Endothelial cell of umbilical vein (primary cell): ENCODE measurements around the gene FBXL19. TPM values are rescaled to one million over a fixed set of nuclear protein-coding genes. Genes with fewer than 3 reads are reported as not detected.

Source experiments
- BruUV-seq: library from RNA; stranded (reverse); fragments of 400-500 nt; replicated peaks from 2 replicates; lab custom pipeline; 2021; lab: Mats Ljungman, UMichigan
- CTCF ChIA-PET: fragments of 300-600, 350-600 bp; sonication (Branson Sonifier 250); formaldehyde crosslinking; loops from one replicate; lab custom pipeline; 2021; ENCODE audit warnings: antibody characterized with exemption, inconsistent platforms; lab: Charles Lee
- POLR2A ChIA-PET: fragments of 300-600, 350-600 bp; sonication (Branson Sonifier 250); formaldehyde crosslinking; loops from one replicate; lab custom pipeline; 2021; ENCODE audit warnings: antibody characterized with exemption, inconsistent platforms; lab: Charles Lee
- DNase-seq: peaks from one replicate; pipeline ENCODE4 v3.0.0-alpha.2; 2011; ENCODE audit warnings: low read depth, low spot score
- FAIRE-seq: peaks from 2 replicates; lab custom pipeline; 2011; peaks lifted over from hg19 to GRCh38; lab: Jason Lieb, UNC
- H2AFZ ChIP-seq: 2 replicates; pipeline ENCODE4 v1.6.0; 2012; ENCODE audit warnings: low read depth, low read length, control low read depth, inconsistent platforms
- H3K27ac ChIP-seq: 2 replicates; pipeline ENCODE4 v1.5.1; 2011; ENCODE audit warnings: low read depth, mild to moderate bottlenecking, control low read depth, low read length, moderate library complexity; ENCODE audit not compliant: insufficient read depth
- H3K27me3 ChIP-seq, 2 experiments: 2 replicates each; pipeline versions ENCODE4 v1.6.0 to v1.6.1; 2011; ENCODE audit warnings: low read length in 2 of 2, mixed read lengths in 1 of 2; ENCODE audit not compliant: control insufficient read depth in 2 of 2, insufficient read depth in 2 of 2
- H3K36me3 ChIP-seq, 2 experiments: 2 replicates in 1 of 2; 3 replicates in 1 of 2; pipeline ENCODE4 v1.5.1; 2011; ENCODE audit warnings: low read length in 2 of 2, mild to moderate bottlenecking in 1 of 2, moderate library complexity in 1 of 2; ENCODE audit not compliant: control insufficient read depth in 2 of 2, insufficient read depth in 2 of 2; ENCODE audit errors: extremely low read depth in 1 of 2
- H3K4me1 ChIP-seq: 3 replicates; pipeline ENCODE4 v1.5.1; 2011; ENCODE audit warnings: mild to moderate bottlenecking, low read length; ENCODE audit not compliant: control insufficient read depth, insufficient read depth; ENCODE audit errors: extremely low read depth
- H3K4me2 ChIP-seq: 2 replicates; pipeline ENCODE4 v1.6.1; 2011; ENCODE audit warnings: low read length, control low read depth, mixed read lengths; ENCODE audit not compliant: insufficient read depth
- H3K4me3 ChIP-seq, 3 experiments: fragments of 200-600 bp in 1 of 3; sonication (generic), shearing (Covaris generic) in 1 of 3; replicated peaks in 1 of 3; 2 replicates each; pipeline ENCODE4 v1.5.1; 2011 to 2016; ENCODE audit warnings: control low read depth in 3 of 3, low read length in 3 of 3, mild to moderate bottlenecking in 2 of 3, inconsistent platforms in 1 of 3, low read depth in 1 of 3, moderate library complexity in 1 of 3; ENCODE audit not compliant: insufficient read depth in 1 of 3
- H3K79me2 ChIP-seq: 2 replicates; pipeline ENCODE4 v1.6.0; 2012; ENCODE audit warnings: low read length, inconsistent platforms; ENCODE audit not compliant: control insufficient read depth, insufficient read depth
- H3K9ac ChIP-seq: replicated peaks from 2 replicates; pipeline ENCODE3; 2011; ENCODE audit warnings: low read length, control low read depth; ENCODE audit not compliant: insufficient read depth; ENCODE audit errors: extremely low read depth
- H3K9me1 ChIP-seq: replicated peaks from 3 replicates; pipeline ENCODE4 v1.6.0; 2011; ENCODE audit warnings: mild to moderate bottlenecking, low read length; ENCODE audit not compliant: control insufficient read depth, insufficient read depth; ENCODE audit errors: extremely low read depth
- H3K9me3 ChIP-seq: replicated peaks from 2 replicates; pipeline ENCODE4 v1.5.1; 2012; ENCODE audit warnings: low read length, inconsistent platforms; ENCODE audit not compliant: control insufficient read depth, insufficient read depth
- H4K20me1 ChIP-seq: replicated peaks from 2 replicates; pipeline ENCODE3; 2011; ENCODE audit warnings: mild to moderate bottlenecking, low read length; ENCODE audit not compliant: control insufficient read depth, insufficient read depth; ENCODE audit errors: extremely low read depth
- EZH2 ChIP-seq: IDR thresholded peaks from 2 replicates; pipeline ENCODE4 v1.6.1; 2012; ENCODE audit warnings: borderline replicate concordance, low read depth, mild to moderate bottlenecking, moderate library complexity, low read length, inconsistent platforms; ENCODE audit not compliant: severe bottlenecking
- FOS ChIP-seq: IDR thresholded peaks from 2 replicates; pipeline ENCODE4 v1.6.1; 2011; ENCODE audit warnings: mild to moderate bottlenecking, low read length, moderate library complexity, borderline replicate concordance; ENCODE audit not compliant: insufficient read depth
- GATA2 ChIP-seq: IDR thresholded peaks from 2 replicates; pipeline ENCODE4 v1.7.0; 2011; ENCODE audit warnings: low read depth, mild to moderate bottlenecking, moderate library complexity, mixed read lengths, low read length; ENCODE audit not compliant: insufficient read length, insufficient read depth
- JUN ChIP-seq: IDR thresholded peaks from 2 replicates; pipeline ENCODE4 v1.6.1; 2011; ENCODE audit warnings: borderline replicate concordance, low read depth; ENCODE audit not compliant: insufficient read length, insufficient read depth
- MAX ChIP-seq: IDR thresholded peaks from 2 replicates; pipeline ENCODE4 v1.6.1; 2011; ENCODE audit not compliant: insufficient read depth, insufficient read length
- MYC ChIP-seq: IDR thresholded peaks from one replicate; pipeline ENCODE4 v1.6.1; 2011; ENCODE audit warnings: mild to moderate bottlenecking, low read depth, low read length
- POLR2A ChIP-seq: IDR thresholded peaks from 2 replicates; pipeline ENCODE4 v1.6.1; 2012; ENCODE audit warnings: low read depth, mild to moderate bottlenecking, control low read depth, low read length
- POLR2AphosphoS5 ChIP-seq: IDR thresholded peaks from 2 replicates; pipeline ENCODE4 v1.6.1; 2012; ENCODE audit warnings: low read depth, mild to moderate bottlenecking, control low read depth, low read length, moderate library complexity; ENCODE audit not compliant: insufficient read depth
- dilution Hi-C: fragments of 300-500 bp; cut with MboI; formaldehyde crosslinking; loops from one replicate; pipeline ENCODE4 v1.15.0; 2019; ENCODE audit warnings: low sequenced_read_pairs; ENCODE audit not compliant: extremely low pct_ligation_motif_present
- intact Hi-C: fragments of 100-400 bp; cut with micrococcal nuclease; formaldehyde crosslinking; loops from one replicate; pipeline ENCODE4 v1.10.0; 2022
- polyA plus RNA-seq, 4 experiments: library from polyadenylated mRNA; depleted of rRNA in 3 of 4; stranded (reverse) in 3 of 4; unstranded in 1 of 4; fragments of >200 nt; gene quantifications; 2 replicates each; pipeline versions ENCODE4 v1.2.1 to v1.2.3, GENCODE V29; 2011 to 2012; ENCODE audit warnings: missing spikeins in 1 of 4
- total RNA-seq: library from RNA; stranded (reverse); gene quantifications from 2 replicates; pipeline ENCODE4 v1.2.3, GENCODE V29; 2021
- TF ChIP-seq, protein P1 (sequence below), 2 donors: IDR thresholded peaks; 1 replicate in 1 of 2; 2 replicates in 1 of 2; pipeline ENCODE4 v1.5.1; 2011; ENCODE audit warnings: low read length in 2 of 2, mild to moderate bottlenecking in 2 of 2, moderate library complexity in 2 of 2, control low read depth in 1 of 2, inconsistent platforms in 1 of 2, low read depth in 1 of 2; ENCODE audit not compliant: insufficient read depth in 1 of 2; ENCODE audit errors: extremely low read depth in 1 of 2

Gene FBXL19
- total and polyA plus RNA-seq, 2 donors (not counting 3 experiments of a cell fraction or from before 2014, with no cell fraction given) = 22.1 to 38.0 TPM

- H3K36me3 ChIP-seq = peaks cover 27 to 59% of the 10 kb centered on the region in 2 experiments
- H3K4me1 ChIP-seq = no peaks in the 10 kb centered on the region
- TF ChIP-seq POLR2A (no peak), MYC (no peak), FOS (no peak), EZH2 (no peak), MAX (no peak), GATA2 (no peak), POLR2AphosphoS5 (no peak), JUN (no peak)
- TF ChIP-seq, protein P1, sequence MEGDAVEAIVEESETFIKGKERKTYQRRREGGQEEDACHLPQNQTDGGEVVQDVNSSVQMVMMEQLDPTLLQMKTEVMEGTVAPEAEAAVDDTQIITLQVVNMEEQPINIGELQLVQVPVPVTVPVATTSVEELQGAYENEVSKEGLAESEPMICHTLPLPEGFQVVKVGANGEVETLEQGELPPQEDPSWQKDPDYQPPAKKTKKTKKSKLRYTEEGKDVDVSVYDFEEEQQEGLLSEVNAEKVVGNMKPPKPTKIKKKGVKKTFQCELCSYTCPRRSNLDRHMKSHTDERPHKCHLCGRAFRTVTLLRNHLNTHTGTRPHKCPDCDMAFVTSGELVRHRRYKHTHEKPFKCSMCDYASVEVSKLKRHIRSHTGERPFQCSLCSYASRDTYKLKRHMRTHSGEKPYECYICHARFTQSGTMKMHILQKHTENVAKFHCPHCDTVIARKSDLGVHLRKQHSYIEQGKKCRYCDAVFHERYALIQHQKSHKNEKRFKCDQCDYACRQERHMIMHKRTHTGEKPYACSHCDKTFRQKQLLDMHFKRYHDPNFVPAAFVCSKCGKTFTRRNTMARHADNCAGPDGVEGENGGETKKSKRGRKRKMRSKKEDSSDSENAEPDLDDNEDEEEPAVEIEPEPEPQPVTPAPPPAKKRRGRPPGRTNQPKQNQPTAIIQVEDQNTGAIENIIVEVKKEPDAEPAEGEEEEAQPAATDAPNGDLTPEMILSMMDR (IDR thresholded peaks at IDR 0.05; ENCODE audit: extremely low read depth in 1 of 2, insufficient read depth in 1 of 2, low read depth in 1 of 2, low read length in 2 of 2) = no peak
- H3K9me1 ChIP-seq = no peaks in the 10 kb centered on the region
- no peak for FAIRE-seq
- ChIA-PET CTCF (interaction anchor here (1.8 kb wide), 1 partner anchor 16 kb away, joined by 5 read pairs; the partner anchor contains the start of gene HSD3B7), POLR2A (interaction anchor here (0.7 kb wide), 1 partner anchor 178 kb away, joined by 4 read pairs; no protein-coding TSS in a partner anchor)
- H3K4me2 ChIP-seq = no peak overlapping the region
- no peak overlapping the region for H3K4me3 ChIP-seq
- no peak overlapping the region for H3K9ac ChIP-seq
- H4K20me1 ChIP-seq = no peaks in the 10 kb centered on the region
- DNase-seq = no peak
- H2AFZ ChIP-seq = no peak overlapping the region
- H3K79me2 ChIP-seq = no peaks in the 10 kb centered on the region
- H3K27me3 ChIP-seq = no peaks in the 10 kb centered on the region
- dilution Hi-C loops (no loop called here), intact Hi-C loops (no loop called here)
- no peaks in the 10 kb centered on the region for H3K9me3 ChIP-seq
- H3K27ac ChIP-seq = no peak overlapping the region
- no TSS peak for BruUV-seq
These were observed 46.0 kb downstream of the FBXL19 start for GRCh38 chr16:30969246-30969842.
